Measurements from ENCODE around the gene CHST11. TPM values are rescaled to one million over a fixed set of nuclear protein-coding genes. Genes with fewer than 3 reads are reported as not detected.
A peak's percentile ranks its signal among the peaks of the same experiment; 100 is the strongest.
"Not testable (repeated sequence)": the region's sequence is repeated elsewhere in the genome, so short reads cannot be mapped to it uniquely, and the experiment has no call there.

Gene CHST11
- total RNA-seq, 1 donor = 8.2 TPM

GRCh38 chr12:104799458-104799857, 342.7 kb downstream of the CHST11 start:
- DNase-seq (ENCODE audit: low read depth) = no peak
- no peak for TF ChIP-seq CTCF (IDR thresholded peaks at IDR 0.05; ENCODE audit: insufficient read depth, low read depth, low read length)
- no peak overlapping the region for H3K4me3 ChIP-seq (ENCODE audit: low read depth, low read length)

GRCh38 chr12:104801005-104801404, 344.3 kb downstream of the CHST11 start:
- H3K4me3 ChIP-seq (ENCODE audit: low read depth, low read length) = no peak overlapping the region
- no peak for DNase-seq (ENCODE audit: low read depth)
- TF ChIP-seq CTCF (IDR thresholded peaks at IDR 0.05; ENCODE audit: insufficient read depth, low read depth, low read length) = no peak

GRCh38 chr12:104801427-104801826, 344.7 kb downstream of the CHST11 start:
- no peak for DNase-seq (ENCODE audit: low read depth)
- no peak for TF ChIP-seq CTCF (IDR thresholded peaks at IDR 0.05; ENCODE audit: insufficient read depth, low read depth, low read length)
- H3K4me3 ChIP-seq (ENCODE audit: low read depth, low read length) = no peak overlapping the region

- TF ChIP-seq CTCF (IDR thresholded peaks at IDR 0.05; ENCODE audit: insufficient read depth, low read depth, low read length) = no peak
- DNase-seq (ENCODE audit: low read depth) = no peak
- no peak overlapping the region for H3K4me3 ChIP-seq (ENCODE audit: low read depth, low read length)
These were observed 345.5 kb downstream of the CHST11 start for GRCh38 chr12:104802208-104802607.

- no peak overlapping the region for H3K4me3 ChIP-seq (ENCODE audit: low read depth, low read length)
- TF ChIP-seq CTCF (IDR thresholded peaks at IDR 0.05; ENCODE audit: insufficient read depth, low read depth, low read length) = no peak
- DNase-seq (ENCODE audit: low read depth) = peak; percentile 19
These were observed 348.4 kb downstream of the CHST11 start for GRCh38 chr12:104805186-104805585.

- not testable (repeated sequence) for H3K4me3 ChIP-seq (ENCODE audit: low read depth, low read length); DNase-seq (ENCODE audit: low read depth)
These were observed 349.4 kb downstream of the CHST11 start for GRCh38 chr12:104806194-104806593.

GRCh38 chr12:104809251-104809650, 352.5 kb downstream of the CHST11 start:
- H3K4me3 ChIP-seq (ENCODE audit: low read depth, low read length) = no peak overlapping the region
- DNase-seq (ENCODE audit: low read depth) = no peak
- no peak for TF ChIP-seq CTCF (IDR thresholded peaks at IDR 0.05; ENCODE audit: insufficient read depth, low read depth, low read length)

Data from fibroblast of villous mesenchyme (primary cell).